GM21737 (cell line): ENCODE results near the gene LRRC8D.
"Not testable (repeated sequence)": the region's sequence is repeated elsewhere in the genome, so short reads cannot be mapped to it uniquely, and the experiment has no call there.

ENCODE experiments used
- ATAC-seq: cut with Tn5 transposase; IDR thresholded peaks from one replicate; pipeline ENCODE4 v1.9.1; 2021; ENCODE audit warnings: mild to moderate bottlenecking, moderate library complexity; ENCODE audit not compliant: unreplicated experiment

The LRRC8D gene

GRCh38 chr1:89982846-89983245 lies 162.0 kb downstream of the LRRC8D start:
- not testable (repeated sequence) for ATAC-seq

GRCh38 chr1:89984564-89985116 lies 163.8 kb downstream of the LRRC8D start:
- ATAC-seq, result not testable (repeated sequence)

- no peak for ATAC-seq
Observed at GRCh38 chr1:89986020-89986419, 165.2 kb downstream of the LRRC8D start.
